Caco-2 (cell line): ENCODE measurements around the gene PITX3. TPM values are rescaled to one million over a fixed set of nuclear protein-coding genes. Genes with fewer than 3 reads are reported as not detected.

Experiments used
- BruUV-seq: library from RNA; stranded (reverse); fragments of 400-500 nt; replicated peaks from 2 replicates; lab custom pipeline; 2021; lab: Mats Ljungman, UMichigan
- CTCF ChIA-PET: fragments of 300-600 bp; sonication (Branson Sonifier 250); formaldehyde crosslinking; loops from one replicate; lab custom pipeline; 2022; ENCODE audit warnings: antibody characterized with exemption; lab: Charles Lee
- POLR2A ChIA-PET: fragments of 300-600 bp; sonication (Branson Sonifier 250); formaldehyde crosslinking; loops from one replicate; lab custom pipeline; 2022; ENCODE audit warnings: antibody characterized with exemption; lab: Charles Lee
- DNase-seq, 2 experiments: peaks; one replicate each; pipeline versions ENCODE4 v3.0.0 to v3.0.0-alpha.2; 2020 to 2022
- H3K27me3 ChIP-seq: replicated peaks from 2 replicates; pipeline ENCODE4 v1.6.0; 2011; ENCODE audit warnings: low read length; ENCODE audit not compliant: control insufficient read depth, insufficient read depth
- H3K36me3 ChIP-seq: 2 replicates; pipeline ENCODE4 v1.5.1; 2011; ENCODE audit warnings: low read length; ENCODE audit not compliant: control insufficient read depth, insufficient read depth
- H3K4me1 ChIP-seq: fragments of 250-450 bp; sonication (Bioruptor Pico); 2 replicates; pipeline ENCODE4 v1.5.1; 2020; ENCODE audit warnings: mild to moderate bottlenecking
- H3K4me3 ChIP-seq: 2 replicates; pipeline ENCODE4 v1.5.1; 2011; ENCODE audit warnings: low read depth, mild to moderate bottlenecking, control low read depth, low read length
- H3K9me3 ChIP-seq: fragments of 250-450 bp; sonication (Bioruptor Pico); 2 replicates; pipeline ENCODE4 v1.5.1; 2020; ENCODE audit warnings: mild to moderate bottlenecking, moderate library complexity
- H3K27ac Mint-ChIP-seq: one replicate; pipeline ENCODE4 v1.8.0; 2022; ENCODE audit warnings: mixed read lengths; ENCODE audit not compliant: unreplicated experiment
- H3K27me3 Mint-ChIP-seq: one replicate; pipeline ENCODE4 v1.8.0; 2022; ENCODE audit warnings: mixed read lengths; ENCODE audit not compliant: insufficient read depth, unreplicated experiment
- H3K36me3 Mint-ChIP-seq: one replicate; pipeline ENCODE4 v1.8.0; 2022; ENCODE audit warnings: mild to moderate bottlenecking, mixed read lengths; ENCODE audit not compliant: insufficient read depth, unreplicated experiment
- H3K4me1 Mint-ChIP-seq: one replicate; pipeline ENCODE4 v1.8.0; 2022; ENCODE audit warnings: low read depth, mixed read lengths; ENCODE audit not compliant: unreplicated experiment
- H3K4me3 Mint-ChIP-seq: one replicate; pipeline ENCODE4 v1.8.0; 2022; ENCODE audit warnings: mild to moderate bottlenecking, moderate library complexity, mixed read lengths; ENCODE audit not compliant: unreplicated experiment
- H3K9me3 Mint-ChIP-seq: one replicate; pipeline ENCODE4 v1.8.0; 2022; ENCODE audit warnings: mixed read lengths; ENCODE audit not compliant: unreplicated experiment
- CTCF ChIP-seq, 2 experiments: fragments of 200-600 bp in 1 of 2; IDR thresholded peaks; 1 replicate in 1 of 2; 2 replicates in 1 of 2; pipeline versions ENCODE4 v1.5.1 to v1.8.0; 2011 to 2022; ENCODE audit warnings: antibody characterized with exemption in 1 of 2, control low read depth in 1 of 2, inconsistent platforms in 1 of 2, low read depth in 1 of 2, low read length in 1 of 2, mild to moderate bottlenecking in 1 of 2, moderate library complexity in 1 of 2; ENCODE audit not compliant: insufficient read depth in 1 of 2, severe bottlenecking in 1 of 2, unreplicated experiment in 1 of 2
- intact Hi-C: fragments of 100-400 bp; cut with micrococcal nuclease; formaldehyde crosslinking; loops from one replicate; pipeline ENCODE4 v1.10.0; 2022; ENCODE audit not compliant: unreplicated experiment
- total RNA-seq: library from RNA; stranded (reverse); gene quantifications from 2 replicates; pipeline ENCODE4 v1.2.3, GENCODE V29; 2022

PITX3 gene
- total RNA-seq, 1 experiment from 2014 or later: not detected

- no peaks in the 10 kb centered on the region for H3K27me3 ChIP-seq
- CTCF ChIA-PET: no interaction called here
- BruUV-seq: no TSS peak
Observed at GRCh38 chr10:102287991-102288390, 46.7 kb upstream of the PITX3 start.

DNA sequence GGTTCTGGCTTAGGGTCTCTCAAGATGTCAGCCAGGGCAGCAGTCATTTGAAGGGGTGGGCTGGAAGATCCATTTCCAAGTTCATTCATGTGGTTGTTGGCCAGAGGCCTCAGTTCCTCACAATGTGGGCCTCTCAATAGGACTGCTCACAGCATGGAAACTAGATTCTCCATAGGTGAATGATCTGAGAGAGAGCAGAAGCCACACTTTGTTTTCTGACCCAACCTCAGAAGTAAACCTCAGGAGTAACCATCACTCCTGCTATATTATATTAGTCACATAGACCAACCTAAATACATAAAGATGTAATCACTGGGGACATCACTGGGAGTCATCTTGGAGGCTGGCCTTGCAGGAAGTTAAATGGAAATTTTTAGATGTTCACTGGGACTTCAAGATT lies 46.2 kb upstream of the PITX3 start:
- BruUV-seq: no TSS peak
- Histone ChIP-seq H3K4me3 (no peak overlapping the region), H3K27me3 (no peaks in the 10 kb centered on the region), H3K4me1 (no peaks in the 10 kb centered on the region), H3K36me3 (0 out of 2 replicates have a peak, but pooled peaks cover 2% of the 10 kb centered on the region), H3K9me3 (no peaks in the 10 kb centered on the region)
- Mint-ChIP-seq H3K36me3 (peaks cover 10% of the 10 kb centered on the region), H3K4me1 (peaks cover 9% of the 10 kb centered on the region), H3K27ac (no peak overlapping the region), H3K4me3 (no peak overlapping the region), H3K9me3 (no peaks in the 10 kb centered on the region), H3K27me3 (no peaks in the 10 kb centered on the region)
- ChIA-PET CTCF (no interaction called here), POLR2A (no interaction called here)
- no peak for DNase-seq
- TF ChIP-seq CTCF (IDR thresholded peaks at IDR 0.05; ENCODE audit: insufficient read depth in 1 of 2, low read depth in 1 of 2, low read length in 1 of 2, severe bottlenecking in 1 of 2, unreplicated experiment in 1 of 2): no peak
- intact Hi-C loops: no loop called here

More at GRCh38 chr10:102287991-102288390, 46.7 kb upstream of the PITX3 start:
- POLR2A ChIA-PET: no interaction called here
- no peak for TF ChIP-seq CTCF (IDR thresholded peaks at IDR 0.05; ENCODE audit: insufficient read depth in 1 of 2, low read depth in 1 of 2, low read length in 1 of 2, severe bottlenecking in 1 of 2, unreplicated experiment in 1 of 2)
- Mint-ChIP-seq H3K27ac (no peak overlapping the region), H3K4me3 (no peak overlapping the region), H3K36me3 (peaks cover 10% of the 10 kb centered on the region), H3K27me3 (no peaks in the 10 kb centered on the region), H3K9me3 (no peaks in the 10 kb centered on the region), H3K4me1 (peaks cover 9% of the 10 kb centered on the region)
- no peak overlapping the region for H3K4me3 ChIP-seq
- H3K36me3 ChIP-seq: 0 out of 2 replicates have a peak, but pooled peaks cover 2% of the 10 kb centered on the region
- no peak for DNase-seq
- no peaks in the 10 kb centered on the region for H3K9me3 ChIP-seq
- H3K4me1 ChIP-seq: no peaks in the 10 kb centered on the region
- intact Hi-C loops: no loop called here

GRCh38 chr10:102286216-102286615 lies 44.9 kb upstream of the PITX3 start:
- TF ChIP-seq CTCF (IDR thresholded peaks at IDR 0.05; ENCODE audit: insufficient read depth in 1 of 2, low read depth in 1 of 2, low read length in 1 of 2, severe bottlenecking in 1 of 2, unreplicated experiment in 1 of 2): no peak
- no peak overlapping the region for H3K27ac Mint-ChIP-seq
- H3K9me3 Mint-ChIP-seq: no peaks in the 10 kb centered on the region
- H3K4me1 Mint-ChIP-seq: peaks cover 9% of the 10 kb centered on the region
- H3K36me3 ChIP-seq: 0 out of 2 replicates have a peak, but pooled peaks cover 2% of the 10 kb centered on the region
- intact Hi-C loops: no loop called here
- no peaks in the 10 kb centered on the region for H3K4me1 ChIP-seq
- H3K4me3 ChIP-seq: no peak overlapping the region
- H3K27me3 ChIP-seq: no peaks in the 10 kb centered on the region
- DNase-seq: no peak
- H3K27me3 Mint-ChIP-seq: no peaks in the 10 kb centered on the region
- no peak overlapping the region for H3K4me3 Mint-ChIP-seq
- ChIA-PET POLR2A (no interaction called here), CTCF (no interaction called here)
- no TSS peak for BruUV-seq
- H3K36me3 Mint-ChIP-seq: peaks cover 10% of the 10 kb centered on the region
- H3K9me3 ChIP-seq: no peaks in the 10 kb centered on the region
